Suppressor macrophage treated with lipopolysaccharide for 1 hour (primary cell): ENCODE measurements around the gene ANO7.

ENCODE experiments used
- DNase-seq, 3 donors: peaks; one replicate each; pipeline ENCODE4 v3.0.0-alpha.2; 2020 to 2022

ANO7 gene

GRCh38 chr2:241188361-241189092, at the start of gene ANO7:
ANO7 (plus strand) TSS chr2:241188677; CDS start chr2:241190064, 1,387 bp downstream.
- no peak for DNase-seq

GRCh38 chr2:241139531-241140444, 48.7 kb upstream of the ANO7 start:
- no peak for DNase-seq

GRCh38 chr2:241140445-241140840, 48.0 kb upstream of the ANO7 start:
- no peak for DNase-seq

- no peak for DNase-seq
These were observed 47.2 kb upstream of the ANO7 start for GRCh38 chr2:241141214-241141770.

- no peak for DNase-seq
These were observed 46.4 kb upstream of the ANO7 start for GRCh38 chr2:241142063-241142462.

GRCh38 chr2:241142593-241142992, 45.9 kb upstream of the ANO7 start:
- DNase-seq, result no peak

- DNase-seq, result no peak
These were observed 42.2 kb upstream of the ANO7 start for GRCh38 chr2:241146286-241146685.

GRCh38 chr2:241147336-241147735, 41.1 kb upstream of the ANO7 start:
- no peak for DNase-seq

GRCh38 chr2:241148239-241148638, 40.2 kb upstream of the ANO7 start:
- DNase-seq, result no peak

GRCh38 chr2:241148891-241149674, 39.4 kb upstream of the ANO7 start, which contains the start of gene PASK:
PASK (minus strand) TSS chr2:241149472; CDS start chr2:241143032, 6,440 bp downstream.
- DNase-seq, result peak; percentile 95 to 97 (median 96)

- no peak for DNase-seq
These were observed 38.9 kb upstream of the ANO7 start for GRCh38 chr2:241149675-241149924.

- peak; percentile 96 to 97 (median 97) for DNase-seq
These were observed 38.4 kb upstream of the ANO7 start, which contains the start of gene PPP1R7 for GRCh38 chr2:241149925-241150659. PPP1R7 (plus strand) TSS chr2:241150467; CDS start chr2:241150496, 29 bp downstream.

GRCh38 chr2:241150660-241151530, 37.6 kb upstream of the ANO7 start:
- DNase-seq, result peak in 2 of 3 donors; percentile 71 to 86

- DNase-seq, result no peak
These were observed 36.4 kb upstream of the ANO7 start for GRCh38 chr2:241151934-241152660.

GRCh38 chr2:241153616-241154015, 34.9 kb upstream of the ANO7 start:
- DNase-seq, result no peak

GRCh38 chr2:241154915-241155314, 33.6 kb upstream of the ANO7 start:
- DNase-seq, result no peak

GRCh38 chr2:241155936-241156335, 32.5 kb upstream of the ANO7 start:
- DNase-seq, result no peak

GRCh38 chr2:241156971-241157441, 31.5 kb upstream of the ANO7 start:
- peak; percentile 70 to 75 (median 73) for DNase-seq

GRCh38 chr2:241157841-241158545, 30.5 kb upstream of the ANO7 start:
- no peak for DNase-seq

- DNase-seq, result no peak
These were observed 30.0 kb upstream of the ANO7 start for GRCh38 chr2:241158546-241158900.
